GM19467 (cell line): ENCODE data around the gene PTDSS2.
"Not testable (repeated sequence)": the region's sequence is repeated elsewhere in the genome, so short reads cannot be mapped to it uniquely, and the experiment has no call there.

Experiments used
- ATAC-seq: cut with Tn5 transposase; IDR thresholded peaks from one replicate; pipeline ENCODE4 v1.9.1; 2021; ENCODE audit warnings: mild to moderate bottlenecking, moderate library complexity; ENCODE audit not compliant: unreplicated experiment

The PTDSS2 gene

GRCh38 chr11:464316-464715 lies 14.2 kb downstream of the PTDSS2 start:
- ATAC-seq: no peak

GRCh38 chr11:465896-466530 lies 15.9 kb downstream of the PTDSS2 start:
- ATAC-seq: no peak

- no peak for ATAC-seq
Observed at GRCh38 chr11:468036-468435, 18.0 kb downstream of the PTDSS2 start.

DNA sequence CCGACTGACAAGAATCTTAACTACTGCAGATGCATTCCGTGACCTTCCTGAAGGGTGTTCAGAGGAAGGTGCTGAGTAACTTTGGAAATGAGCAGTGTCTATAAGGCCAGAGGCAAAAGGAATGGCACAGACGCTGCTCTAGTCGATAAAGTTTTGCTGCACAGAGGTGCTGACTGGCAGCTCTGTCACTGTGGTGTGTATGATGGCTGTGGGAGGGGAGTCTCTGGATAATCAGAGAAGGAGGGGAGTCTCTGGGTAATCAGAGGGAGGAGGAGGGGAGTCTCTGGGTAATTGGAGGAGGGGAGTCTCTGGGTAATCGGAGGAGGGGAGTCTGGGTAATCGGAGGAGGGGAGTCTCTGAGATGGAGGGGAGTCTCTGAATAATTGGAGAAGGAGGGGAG lies 18.4 kb downstream of the PTDSS2 start:
- ATAC-seq: no peak

GRCh38 chr11:469026-469683 lies 19.1 kb downstream of the PTDSS2 start:
- not testable (repeated sequence) for ATAC-seq

GRCh38 chr11:469684-470560 lies 19.8 kb downstream of the PTDSS2 start:
- no peak for ATAC-seq

DNA sequence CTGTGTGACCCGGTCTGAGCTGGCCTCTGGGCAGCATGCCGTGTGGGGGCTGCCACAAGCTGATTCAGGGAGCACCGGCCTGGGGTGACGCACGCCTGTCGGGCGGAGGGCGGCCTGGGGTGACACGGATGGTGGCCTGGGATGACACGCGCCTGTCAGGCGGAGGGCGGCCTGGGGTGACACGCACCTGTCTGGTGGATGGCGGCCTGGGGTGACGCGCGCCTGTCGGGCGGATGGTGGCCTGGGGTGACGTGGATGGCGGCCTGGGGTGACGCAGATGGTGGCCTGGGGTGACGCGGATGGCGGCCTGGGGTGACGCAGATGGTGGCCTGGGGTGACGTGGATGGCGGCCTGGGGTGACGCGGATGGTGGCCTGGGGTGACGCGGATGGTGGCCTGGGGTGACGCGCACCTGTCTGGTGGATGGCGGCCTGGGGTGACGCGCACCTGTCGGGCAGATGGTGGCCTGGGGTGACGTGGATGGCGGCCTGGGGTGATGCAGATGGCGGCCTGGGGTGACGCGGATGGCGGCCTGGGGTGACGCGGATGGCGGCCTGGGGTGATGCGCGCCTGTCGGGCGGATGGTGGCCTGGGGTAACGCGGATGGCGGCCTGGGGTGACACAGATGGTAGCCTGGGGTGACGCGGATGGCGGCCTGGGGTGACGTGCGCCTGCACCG lies 21.5 kb downstream of the PTDSS2 start:
- ATAC-seq: no peak

GRCh38 chr11:472272-472671 lies 22.2 kb downstream of the PTDSS2 start:
- ATAC-seq: no peak

- ATAC-seq: no peak
Observed at GRCh38 chr11:472816-473215, 22.7 kb downstream of the PTDSS2 start.

- no peak for ATAC-seq
Observed at GRCh38 chr11:473415-473814, 23.3 kb downstream of the PTDSS2 start.

- ATAC-seq: no peak
Observed at GRCh38 chr11:473962-474785, 24.1 kb downstream of the PTDSS2 start.

GRCh38 chr11:474914-475506 lies 24.9 kb downstream of the PTDSS2 start:
- ATAC-seq: no peak

- ATAC-seq: no peak
Observed at GRCh38 chr11:475941-476340, 25.9 kb downstream of the PTDSS2 start.

GRCh38 chr11:476416-476815 lies 26.3 kb downstream of the PTDSS2 start:
- ATAC-seq: no peak

GRCh38 chr11:477052-477715 lies 27.1 kb downstream of the PTDSS2 start:
- no peak for ATAC-seq

GRCh38 chr11:479311-479710 lies 29.2 kb downstream of the PTDSS2 start:
- ATAC-seq: no peak

GRCh38 chr11:484616-485015 lies 34.5 kb downstream of the PTDSS2 start:
- ATAC-seq: no peak

- ATAC-seq: no peak
Observed at GRCh38 chr11:486189-486588, 36.1 kb downstream of the PTDSS2 start.

DNA sequence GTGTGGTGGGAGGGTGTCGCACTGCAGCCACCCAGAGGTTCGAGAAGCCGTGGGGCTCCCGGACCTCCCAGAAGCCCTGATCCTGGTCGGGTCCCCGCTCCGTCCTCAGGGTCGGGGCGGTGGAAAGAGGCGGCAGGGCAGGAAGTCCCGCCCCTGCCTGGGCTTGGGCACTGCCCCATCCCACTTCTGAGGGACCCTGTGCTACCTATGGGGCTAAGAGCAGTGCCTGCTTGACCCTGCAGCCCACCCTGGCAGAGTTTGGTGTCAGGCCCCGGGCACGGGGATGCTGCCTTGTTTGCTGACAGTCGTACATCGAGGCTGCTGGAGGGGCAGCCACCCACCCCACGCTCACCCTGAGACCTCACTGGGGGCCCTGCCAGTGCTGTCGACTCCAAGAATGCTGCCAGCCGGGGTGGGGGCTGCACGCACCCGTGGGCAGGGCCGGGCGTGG lies 37.5 kb downstream of the PTDSS2 start:
- ATAC-seq: no peak
